Osteocyte (in vitro differentiated cells): Measurements from ENCODE around the gene EBPL. TPM values are rescaled to one million over a fixed set of nuclear protein-coding genes. Genes with fewer than 3 reads are reported as not detected.

Experiments
- DNase-seq: peaks from one replicate; pipeline ENCODE4 v3.0.0; 2021; ENCODE audit warnings: mixed read lengths; ENCODE audit not compliant: unreplicated experiment; ENCODE audit errors: extremely low spot score
- H3K27ac Mint-ChIP-seq: one replicate; pipeline ENCODE4 v1.8.0; 2021; ENCODE audit warnings: mild to moderate bottlenecking, mixed read lengths; ENCODE audit not compliant: unreplicated experiment
- H3K27me3 Mint-ChIP-seq: one replicate; pipeline ENCODE4 v1.8.0; 2021; ENCODE audit warnings: mixed read lengths; ENCODE audit not compliant: unreplicated experiment
- H3K36me3 Mint-ChIP-seq: one replicate; pipeline ENCODE4 v1.8.0; 2021; ENCODE audit warnings: mixed read lengths; ENCODE audit not compliant: unreplicated experiment
- H3K4me1 Mint-ChIP-seq: one replicate; pipeline ENCODE4 v1.8.0; 2021; ENCODE audit warnings: mixed read lengths; ENCODE audit not compliant: unreplicated experiment
- H3K4me3 Mint-ChIP-seq: one replicate; pipeline ENCODE4 v1.8.0; 2021; ENCODE audit warnings: mild to moderate bottlenecking, moderate library complexity, mixed read lengths; ENCODE audit not compliant: unreplicated experiment
- H3K9me3 Mint-ChIP-seq: one replicate; pipeline ENCODE4 v1.8.0; 2021; ENCODE audit warnings: mixed read lengths; ENCODE audit not compliant: unreplicated experiment
- CTCF ChIP-seq: fragments of 200-600 bp; sonication (generic); IDR thresholded peaks from 2 replicates; pipeline ENCODE4 v1.5.0; 2021; ENCODE audit warnings: antibody characterized with exemption, mild to moderate bottlenecking, moderate library complexity
- total RNA-seq: library from RNA; stranded (reverse); gene quantifications from 2 replicates; pipeline ENCODE4 v1.2.1, GENCODE V29; 2021

The EBPL gene
- total RNA-seq, 1 donor from 2014 or later: 33.7 TPM

DNA sequence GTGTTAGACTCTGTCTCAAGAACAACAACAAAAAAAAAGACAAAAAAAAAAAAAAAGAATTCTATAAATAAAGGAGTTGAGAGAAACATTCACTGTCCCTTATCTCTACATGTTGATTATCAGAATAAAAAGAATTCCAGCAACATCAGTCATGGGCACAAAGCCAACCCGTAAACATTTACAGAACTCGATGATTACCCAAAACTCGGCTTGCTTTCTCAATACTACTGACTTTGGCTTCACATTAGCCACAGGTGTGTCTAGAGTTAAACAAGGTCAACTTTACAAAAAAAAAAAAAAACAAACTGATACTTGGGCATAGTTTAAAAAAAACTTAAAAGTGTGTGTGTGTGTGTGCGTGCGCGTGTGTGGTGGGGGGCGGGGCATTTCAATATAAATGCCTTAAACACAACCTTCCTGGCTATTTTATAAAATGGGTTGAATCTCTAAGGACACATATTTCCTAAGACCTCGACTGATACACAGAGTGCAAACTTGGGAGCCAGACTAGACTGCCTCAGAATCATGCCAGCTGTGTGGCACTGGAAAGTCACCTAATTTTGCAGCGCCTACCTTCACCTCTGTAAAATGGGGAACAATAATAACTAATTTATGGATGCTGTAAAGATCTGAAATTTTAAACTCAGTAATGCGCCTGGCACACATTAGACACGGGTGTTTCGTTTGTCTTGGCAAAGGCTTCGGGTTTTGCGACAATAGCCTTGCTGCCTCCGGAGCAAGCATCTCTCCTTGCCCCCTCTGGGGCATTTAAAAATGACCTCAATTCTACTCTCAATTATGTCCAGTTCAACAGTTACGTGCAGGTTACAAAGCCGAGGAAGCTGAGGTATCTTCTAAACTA is 922 bp downstream of the EBPL start:
- Mint-ChIP-seq H3K9me3 (no peaks in the 10 kb centered on the region), H3K27me3 (no peaks in the 10 kb centered on the region), H3K27ac (peak overlapping the region; percentile 82)

DNA sequence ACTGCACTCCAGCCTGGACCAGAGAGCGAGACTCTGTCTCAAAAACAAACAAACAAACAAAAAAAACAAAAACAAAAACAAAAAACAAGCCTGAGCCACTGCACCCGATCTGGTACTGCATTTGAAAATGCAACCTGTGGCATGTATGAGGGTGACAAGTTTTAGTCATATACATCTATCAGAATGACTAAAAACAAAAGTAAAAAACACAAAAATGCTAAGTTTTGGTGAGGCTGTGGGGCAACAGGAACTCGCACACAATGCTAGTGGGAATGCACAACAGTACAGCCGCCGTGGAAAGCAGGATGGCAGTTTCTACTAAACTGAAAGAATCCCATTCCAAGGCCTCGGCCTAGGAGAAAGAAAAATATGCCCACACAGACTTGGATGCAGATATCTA is 7.8 kb downstream of the EBPL start:
- Mint-ChIP-seq H3K27me3 (no peaks in the 10 kb centered on the region), H3K4me3 (no peak overlapping the region), H3K9me3 (no peaks in the 10 kb centered on the region), H3K36me3 (peaks cover 13% of the 10 kb centered on the region), H3K4me1 (no peaks in the 10 kb centered on the region), H3K27ac (no peak overlapping the region)
- no peak for TF ChIP-seq CTCF
- peak; percentile 17 for DNase-seq

More for the DNA sequence above, 922 bp downstream of the EBPL start:
- Mint-ChIP-seq H3K4me3 (peak overlapping the region; percentile 87), H3K4me1 (peaks cover 15% of the 10 kb centered on the region), H3K36me3 (peaks cover 9% of the 10 kb centered on the region)
- TF ChIP-seq CTCF: no peak
- DNase-seq: no peak

GRCh38 chr13:49681842-49682435 is 9.3 kb downstream of the EBPL start:
- peak; percentile 8 for DNase-seq
- Mint-ChIP-seq H3K9me3 (no peaks in the 10 kb centered on the region), H3K27ac (no peak overlapping the region), H3K36me3 (peaks cover 9% of the 10 kb centered on the region), H3K4me3 (no peak overlapping the region), H3K27me3 (no peaks in the 10 kb centered on the region), H3K4me1 (no peaks in the 10 kb centered on the region)
- TF ChIP-seq CTCF: no peak

DNA sequence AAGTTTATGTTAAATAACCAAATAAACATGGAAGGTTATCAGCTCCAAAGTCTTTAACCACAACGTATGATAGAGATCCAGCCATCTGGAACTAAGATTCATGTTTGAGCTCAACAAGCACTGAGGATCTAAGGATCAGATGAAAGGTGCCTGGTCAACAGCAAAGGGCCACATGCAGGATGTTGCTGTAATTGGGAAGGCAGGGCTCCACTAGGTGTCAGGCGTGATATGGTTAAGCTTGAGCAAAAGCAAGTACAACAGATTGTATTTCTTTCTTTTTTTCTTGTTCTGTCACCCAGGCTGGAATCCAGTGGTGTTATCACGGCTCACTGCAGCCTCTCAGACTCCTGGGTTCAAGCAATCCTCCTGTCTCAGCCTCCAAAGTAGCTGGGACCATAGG is 12.0 kb downstream of the EBPL start:
- no peak for DNase-seq
- H3K27me3 Mint-ChIP-seq: no peaks in the 10 kb centered on the region
- H3K36me3 Mint-ChIP-seq: peaks cover 4% of the 10 kb centered on the region
- TF ChIP-seq CTCF: peak; percentile 29
- no peak overlapping the region for H3K4me3 Mint-ChIP-seq
- no peaks in the 10 kb centered on the region for H3K4me1 Mint-ChIP-seq
- no peak overlapping the region for H3K27ac Mint-ChIP-seq
- no peaks in the 10 kb centered on the region for H3K9me3 Mint-ChIP-seq

- no peak for DNase-seq
- Mint-ChIP-seq H3K4me3 (no peak overlapping the region), H3K27me3 (no peaks in the 10 kb centered on the region), H3K27ac (no peak overlapping the region), H3K9me3 (no peaks in the 10 kb centered on the region), H3K4me1 (no peaks in the 10 kb centered on the region), H3K36me3 (peaks cover 4% of the 10 kb centered on the region)
- no peak for TF ChIP-seq CTCF
Observed at GRCh38 chr13:49678191-49678914, 12.9 kb downstream of the EBPL start.
